B cell (primary cell): Measurements from ENCODE around the gene FCSK. TPM values are rescaled to one million over a fixed set of nuclear protein-coding genes. Genes with fewer than 3 reads are reported as not detected.

Experiments used
- ATAC-seq: fragments of 200-7000 bp; cut with Tn5 transposase; one replicate; pipeline ENCODE4 v1.10.0; 2021; ENCODE audit warnings: low read depth, mild to moderate bottlenecking, moderate number of reproducible peaks, moderate library complexity
- CTCF ChIA-PET: fragments of 350-600 bp; sonication (Branson Sonifier 250); formaldehyde crosslinking; loops from one replicate; lab custom pipeline; 2021; ENCODE audit warnings: antibody characterized with exemption, inconsistent platforms; lab: Charles Lee
- POLR2A ChIA-PET: fragments of 350-600 bp; sonication (Branson Sonifier 250); formaldehyde crosslinking; loops from one replicate; lab custom pipeline; 2021; ENCODE audit warnings: antibody characterized with exemption; lab: Charles Lee
- DNase-seq: peaks from one replicate; pipeline ENCODE4 v3.0.0; 2013
- H2AFZ ChIP-seq: 2 replicates; pipeline ENCODE4 v1.6.1; 2012; ENCODE audit warnings: mild to moderate bottlenecking, low read depth, low read length; ENCODE audit not compliant: insufficient read depth, poor library complexity, severe bottlenecking
- H3K27ac ChIP-seq, 2 donors: 1 replicate in 1 of 2; 2 replicates in 1 of 2; pipeline ENCODE4 v1.5.1; 2012 to 2013; ENCODE audit warnings: low read length in 2 of 2, mild to moderate bottlenecking in 2 of 2, moderate library complexity in 1 of 2
- H3K27me3 ChIP-seq, 4 experiments: fragments of 200-600 bp in 1 of 4; sonication (generic) in 1 of 4; replicated peaks in 1 of 4; 1 replicate in 2 of 4; 2 replicates in 2 of 4; pipeline versions ENCODE4 v1.6.1 to v1.7.0; 2013 to 2016; ENCODE audit warnings: low read length in 3 of 4, mild to moderate bottlenecking in 2 of 4, mixed read lengths in 1 of 4, moderate library complexity in 1 of 4; ENCODE audit not compliant: insufficient read depth in 4 of 4, control insufficient read depth in 3 of 4; ENCODE audit errors: control extremely low read depth in 1 of 4
- H3K36me3 ChIP-seq, 2 experiments: replicated peaks in 1 of 2; 1 replicate in 1 of 2; 2 replicates in 1 of 2; pipeline versions ENCODE4 v1.6.1 to v1.7.1; 2013; ENCODE audit warnings: low read length in 1 of 2; ENCODE audit not compliant: insufficient read depth in 2 of 2, control insufficient read depth in 1 of 2; ENCODE audit errors: control extremely low read depth in 1 of 2, extremely low read depth in 1 of 2
- H3K4me1 ChIP-seq, 2 donors: fragments of 200-600 bp in 1 of 2; sonication (generic) in 1 of 2; 1 replicate in 1 of 2; 2 replicates in 1 of 2; pipeline versions ENCODE4 v1.5.1 to v1.6.1; 2013 to 2017; ENCODE audit warnings: low read length in 2 of 2; ENCODE audit not compliant: control insufficient read depth in 2 of 2, insufficient read depth in 2 of 2
- H3K4me2 ChIP-seq: replicated peaks from 2 replicates; pipeline ENCODE3; 2012; ENCODE audit warnings: mild to moderate bottlenecking, low read depth, low read length; ENCODE audit not compliant: poor library complexity, severe bottlenecking
- H3K4me3 ChIP-seq, 5 experiments: fragments of 200-600 bp in 1 of 5; sonication (generic) in 1 of 5; 1 replicate in 3 of 5; 2 replicates in 2 of 5; pipeline versions ENCODE4 v1.5.1 to v1.7.0; 2011 to 2016; ENCODE audit warnings: low read length in 4 of 5, mild to moderate bottlenecking in 4 of 5, low read depth in 2 of 5, control low read depth in 1 of 5, moderate library complexity in 1 of 5; ENCODE audit not compliant: insufficient read depth in 1 of 5; ENCODE audit errors: control extremely low read depth in 1 of 5, extremely low read depth in 1 of 5
- H3K79me2 ChIP-seq: fragments of 200-600 bp; sonication (generic); one replicate; pipeline ENCODE4 v1.6.0; 2016; ENCODE audit warnings: low read length; ENCODE audit not compliant: control insufficient read depth, insufficient read depth
- H3K9ac ChIP-seq: fragments of 200-600 bp; sonication (generic); 2 replicates; pipeline ENCODE4 v1.6.1; 2017; ENCODE audit warnings: mild to moderate bottlenecking, low read length, moderate library complexity
- H3K9me3 ChIP-seq, 3 donors: one replicate each; pipeline versions ENCODE4 v1.6.1 to v1.7.1; 2013; ENCODE audit warnings: low read length in 2 of 3; ENCODE audit not compliant: control insufficient read depth in 2 of 3, insufficient read depth in 1 of 3; ENCODE audit errors: control extremely low read depth in 1 of 3
- H4K20me1 ChIP-seq: 2 replicates; pipeline ENCODE4 v1.6.0; 2012; ENCODE audit warnings: mild to moderate bottlenecking, low read length; ENCODE audit not compliant: insufficient read depth, control insufficient read depth, poor library complexity, severe bottlenecking
- H3K27ac Mint-ChIP-seq: one replicate; pipeline ENCODE4 v1.8.0; 2021; ENCODE audit warnings: mixed read lengths
- H3K27me3 Mint-ChIP-seq: one replicate; pipeline ENCODE4 v1.8.0; 2021; ENCODE audit warnings: mixed read lengths
- H3K4me1 Mint-ChIP-seq: one replicate; pipeline ENCODE4 v1.8.0; 2021; ENCODE audit warnings: mixed read lengths
- H3K4me3 Mint-ChIP-seq: one replicate; pipeline ENCODE4 v1.8.0; 2021; ENCODE audit warnings: mixed read lengths
- H3K9me3 Mint-ChIP-seq: one replicate; pipeline ENCODE4 v1.8.0; 2022; ENCODE audit warnings: mixed read lengths; ENCODE audit not compliant: insufficient read depth
- CTCF ChIP-seq: fragments of 200-600 bp; IDR thresholded peaks from one replicate; pipeline ENCODE4 v1.8.0; 2022; ENCODE audit warnings: antibody characterized with exemption, mild to moderate bottlenecking
- EZH2 ChIP-seq: IDR thresholded peaks from 2 replicates; pipeline ENCODE4 v1.6.1; 2012; ENCODE audit warnings: borderline replicate concordance, low read depth, mild to moderate bottlenecking, moderate library complexity, low read length; ENCODE audit not compliant: insufficient read depth, poor library complexity, severe bottlenecking
- WGBS: methylation state at CpG from one replicate; pipeline ENCODE4 v1.1.5; 2013; ENCODE audit warnings: missing lambda C conversion rate; ENCODE audit not compliant: insufficient coverage; 5-methylcytosine and 5-hydroxymethylcytosine counted together
- intact Hi-C: fragments of 100-400 bp; cut with micrococcal nuclease; formaldehyde crosslinking; loops from one replicate; pipeline ENCODE4 v1.10.0; 2022
- polyA plus RNA-seq: library from polyadenylated mRNA; depleted of rRNA; stranded (reverse); fragments of >200 nt; gene quantifications from 2 replicates; pipeline ENCODE4 v1.2.3, GENCODE V29; 2012
- total RNA-seq, 2 donors: library from RNA; stranded (reverse); fragments of 120-200 nt in 1 of 2; gene quantifications; 1 replicate in 1 of 2; 2 replicates in 1 of 2; pipeline versions ENCODE4 v1.2.3 to v1.2.4, GENCODE V29; 2013 to 2022

The FCSK gene
- total and polyA plus RNA-seq, 2 donors (not counting 1 experiment from before 2014, with no cell fraction given): 19.4 to 24.8 TPM

DNA sequence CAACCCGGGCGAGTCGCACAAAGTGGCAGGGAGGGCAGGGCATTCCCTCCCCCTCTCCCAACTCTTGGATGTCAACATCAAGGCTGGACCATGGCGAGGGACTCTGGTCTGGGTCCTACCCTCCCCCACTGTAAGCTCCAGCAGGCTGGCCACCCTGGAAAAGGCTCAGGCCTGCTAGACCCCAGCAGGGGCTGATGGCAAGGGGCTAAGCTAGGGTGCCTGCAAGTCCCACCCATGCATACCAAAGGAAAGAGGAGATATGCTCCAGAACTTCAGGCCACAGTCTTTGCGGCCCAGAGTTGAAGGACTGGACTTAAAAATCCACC, 35.4 kb upstream of the FCSK start:
- 62% methylated on average over 4 of the region's 5 CpGs for WGBS
- no peak overlapping the region for H3K4me3 ChIP-seq
- H3K9me3 ChIP-seq: no peaks in the 10 kb centered on the region
- no peak overlapping the region for H3K9ac ChIP-seq
- DNase-seq (peak; percentile 21), ATAC-seq (no peak)
- H3K4me2 ChIP-seq: peak overlapping the region; percentile 53
- no peaks in the 10 kb centered on the region for H3K27me3 ChIP-seq
- Mint-ChIP-seq H3K9me3 (no peaks in the 10 kb centered on the region), H3K27ac (no peak overlapping the region), H3K27me3 (no peaks in the 10 kb centered on the region), H3K4me1 (peaks cover 67% of the 10 kb centered on the region), H3K4me3 (peak overlapping the region; percentile 34)
- intact Hi-C loops: no loop called here
- no peaks in the 10 kb centered on the region for H3K36me3 ChIP-seq
- peaks cover 88% of the 10 kb centered on the region for H3K79me2 ChIP-seq
- H4K20me1 ChIP-seq: peaks cover 59% of the 10 kb centered on the region
- H3K27ac ChIP-seq: no peak overlapping the region
- peaks cover 40 to 44% of the 10 kb centered on the region in 2 donors for H3K4me1 ChIP-seq
- no peak for TF ChIP-seq EZH2
- no peak for TF ChIP-seq CTCF
- POLR2A ChIA-PET: interaction anchor here (1.2 kb wide), 1 partner anchor 15 kb away, joined by 4 read pairs; no protein-coding TSS in a partner anchor
- CTCF ChIA-PET: interaction anchor here (0.9 to 1.7 kb wide), 6 partner anchors 11 to 52 kb away, joined by 3 to 4 read pairs (median 4); no protein-coding TSS in a partner anchor
- no peak overlapping the region for H2AFZ ChIP-seq

DNA sequence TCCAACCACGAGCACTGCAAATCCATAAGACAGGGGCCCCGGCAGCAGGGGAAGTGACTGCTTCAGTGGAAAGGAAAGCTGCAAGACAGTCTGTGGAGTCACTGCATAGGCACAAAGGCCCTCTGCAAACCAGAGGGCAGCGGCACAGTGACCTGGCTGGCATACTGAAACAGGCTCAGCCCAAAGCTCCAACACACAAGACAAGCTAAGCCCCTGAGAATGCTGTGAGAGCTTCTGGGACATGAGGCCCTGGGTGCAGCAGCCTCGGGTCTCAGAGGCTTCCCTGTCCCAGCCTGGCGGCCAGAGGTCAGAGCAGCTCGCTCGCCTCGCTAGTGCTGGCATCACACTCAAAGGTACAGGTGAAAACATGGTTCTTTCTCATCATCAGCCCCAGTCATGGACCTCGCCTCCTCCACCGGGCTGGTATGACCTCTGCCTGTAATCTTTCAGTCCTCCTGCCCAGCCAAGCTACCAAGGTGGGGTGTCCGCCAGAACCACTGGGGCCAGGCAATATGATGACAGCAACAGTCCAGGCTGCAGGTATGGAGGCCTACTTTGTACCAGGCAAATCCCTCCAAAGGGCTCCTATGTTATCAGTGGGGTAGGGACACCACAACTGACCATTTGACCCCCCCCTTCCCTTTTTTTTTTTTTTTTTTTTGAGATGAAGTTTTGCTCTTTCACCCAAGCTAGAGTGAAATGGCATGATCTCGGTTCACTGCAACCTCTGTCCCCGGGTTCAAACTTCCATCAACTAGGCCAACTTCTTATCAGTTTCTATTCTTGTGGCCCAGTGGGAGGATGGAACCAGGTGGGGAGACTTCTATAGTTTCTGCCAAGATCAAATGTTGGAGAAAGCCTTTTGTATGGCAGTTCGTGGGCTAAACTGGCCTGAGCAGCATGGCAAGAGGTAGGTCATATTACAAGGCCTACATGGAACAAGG, 34.7 kb upstream of the FCSK start:
- Mint-ChIP-seq H3K4me1 (peaks cover 64% of the 10 kb centered on the region), H3K27me3 (no peaks in the 10 kb centered on the region), H3K27ac (no peak overlapping the region), H3K4me3 (no peak overlapping the region), H3K9me3 (no peaks in the 10 kb centered on the region)
- POLR2A ChIA-PET: interaction anchor here (0.7 to 1.2 kb wide), 2 partner anchors 16 to 975 kb away, joined by 4 to 5 read pairs; no protein-coding TSS in a partner anchor
- Histone ChIP-seq H3K79me2 (peaks cover 84% of the 10 kb centered on the region), H3K4me1 (peaks cover 40 to 44% of the 10 kb centered on the region in 2 donors), H3K27ac (no peak overlapping the region), H3K36me3 (peaks cover 0 to under 1% of the 10 kb centered on the region in 2 experiments), H3K4me2 (peak overlapping the region; percentile 53), H3K9me3 (no peaks in the 10 kb centered on the region), H3K4me3 (no peak overlapping the region), H2AFZ (no peak overlapping the region), H4K20me1 (peaks cover 59% of the 10 kb centered on the region), H3K9ac (no peak overlapping the region), H3K27me3 (no peaks in the 10 kb centered on the region)
- TF ChIP-seq CTCF: no peak
- TF ChIP-seq EZH2: no peak
- ATAC-seq (no peak), DNase-seq (no peak)
- CTCF ChIA-PET: interaction anchor here (1.5 to 1.7 kb wide), 2 partner anchors 10 to 28 kb away, joined by 4 read pairs; no protein-coding TSS in a partner anchor
- WGBS: 92% methylated on average over 9 of the region's 14 CpGs
- intact Hi-C loops: no loop called here
